K562 (cell line): ENCODE measurements around the gene CD40LG.

Experiments used
- CTCF ChIP-seq, 3 experiments: IDR thresholded peaks in 2 of 3; conservative IDR thresholded peaks in 1 of 3; 2 replicates each; pipeline ENCODE4 v1.5.1; 2011 to 2012; ENCODE audit warnings: low read length in 3 of 3, mild to moderate bottlenecking in 3 of 3, control low read depth in 2 of 3, improper control_type of control experiment in 1 of 3, inconsistent platforms in 1 of 3, low read depth in 1 of 3, mixed read lengths in 1 of 3, moderate library complexity in 1 of 3; ENCODE audit not compliant: insufficient read depth in 2 of 3
- FOXP1 ChIP-seq: sonication (generic); formaldehyde crosslinking; IDR thresholded peaks from 2 replicates; pipeline ENCODE4 v1.8.0; 2022; ENCODE audit warnings: mild to moderate bottlenecking, missing genetic modification reagents
- KDM4B ChIP-seq, 2 experiments: fragments of 450-650 bp in 1 of 2; sonication (generic) in 1 of 2; IDR thresholded peaks; 2 replicates each; pipeline ENCODE4 v1.6.1; 2016 to 2017; ENCODE audit warnings: borderline replicate concordance in 2 of 2, antibody characterized with exemption in 1 of 2, low read depth in 1 of 2, mild to moderate bottlenecking in 1 of 2
- KLF1 ChIP-seq: fragments of 450-650 bp; IDR thresholded peaks from 2 replicates; pipeline ENCODE4 v1.6.1; 2016; ENCODE audit warnings: missing genetic modification characterization, missing compliant biosample characterization
- SP2 ChIP-seq: IDR thresholded peaks from 2 replicates; pipeline ENCODE4 v1.6.1; 2011; ENCODE audit warnings: mild to moderate bottlenecking, low read depth, low read length, moderate library complexity; ENCODE audit not compliant: poor library complexity, severe bottlenecking; ENCODE audit errors: extremely low read depth
- ZNF695 ChIP-seq: fragments of 450-650 bp; formaldehyde crosslinking; IDR thresholded peaks from 2 replicates; pipeline ENCODE4 v1.4.0; 2020; ENCODE audit warnings: mild to moderate bottlenecking, moderate library complexity

- TF ChIP-seq CTCF (IDR thresholded peaks at IDR 0.05 in 2 of 3, conservative IDR thresholded peaks at IDR 0.05 in 1 of 3; ENCODE audit: insufficient read depth in 2 of 3, low read depth in 1 of 3, low read length in 3 of 3) (no peak), KDM4B (IDR thresholded peaks at IDR 0.05; ENCODE audit: borderline replicate concordance in 2 of 2, low read depth in 1 of 2) (no peak), SP2 (no peak), FOXP1 (CRISPR knock-in tag) (no peak), KLF1 (tag) (no peak), ZNF695 (no peak)
These were observed 5.1 kb downstream of the CD40LG start for GRCh38 chrX:136652822-136653723.
